ENCODE data around the gene UNC93B1. TPM values are rescaled to one million over a fixed set of nuclear protein-coding genes. Genes with fewer than 3 reads are reported as not detected.

The UNC93B1 gene
- total RNA-seq, 1 experiment from 2014 or later = 9.1 TPM

DNA sequence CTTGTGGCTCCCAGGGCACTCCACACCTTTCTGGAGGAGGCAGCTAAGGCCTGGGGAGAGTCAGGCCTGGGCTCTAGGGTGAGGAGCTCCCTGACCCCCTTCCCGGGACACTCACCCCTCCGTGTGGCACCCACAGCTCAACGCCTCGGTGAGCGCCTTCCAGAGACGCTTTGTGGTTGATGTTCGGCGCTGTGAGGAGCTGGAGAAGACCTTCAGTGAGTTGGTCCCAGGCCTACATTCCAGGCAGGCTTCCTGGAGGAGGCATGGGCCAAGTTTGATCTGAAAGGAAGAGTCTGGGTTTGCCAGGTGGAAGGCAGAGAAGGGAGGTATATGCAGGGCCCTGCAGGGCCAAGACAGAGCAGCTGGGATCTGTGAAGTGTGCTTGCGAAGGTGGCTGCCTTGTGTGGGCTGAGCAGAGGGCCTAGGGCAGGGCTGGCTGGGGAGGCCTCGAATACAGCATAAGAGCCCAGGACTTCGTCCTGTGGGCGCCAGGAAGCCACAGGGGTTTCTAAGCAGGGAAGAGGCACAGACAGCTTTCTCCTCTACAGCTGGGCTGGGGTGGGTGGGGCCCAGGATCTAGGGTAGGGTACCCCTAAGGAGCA lies 37.8 kb upstream of the UNC93B1 start:
- no peak for DNase-seq (ENCODE audit: low read depth, low spot score)
- in situ Hi-C loops (cut with HindIII; ENCODE audit: low pct_unique_long_range_greater_than_20kb, low sequenced_read_pairs) = no loop called here

DNA sequence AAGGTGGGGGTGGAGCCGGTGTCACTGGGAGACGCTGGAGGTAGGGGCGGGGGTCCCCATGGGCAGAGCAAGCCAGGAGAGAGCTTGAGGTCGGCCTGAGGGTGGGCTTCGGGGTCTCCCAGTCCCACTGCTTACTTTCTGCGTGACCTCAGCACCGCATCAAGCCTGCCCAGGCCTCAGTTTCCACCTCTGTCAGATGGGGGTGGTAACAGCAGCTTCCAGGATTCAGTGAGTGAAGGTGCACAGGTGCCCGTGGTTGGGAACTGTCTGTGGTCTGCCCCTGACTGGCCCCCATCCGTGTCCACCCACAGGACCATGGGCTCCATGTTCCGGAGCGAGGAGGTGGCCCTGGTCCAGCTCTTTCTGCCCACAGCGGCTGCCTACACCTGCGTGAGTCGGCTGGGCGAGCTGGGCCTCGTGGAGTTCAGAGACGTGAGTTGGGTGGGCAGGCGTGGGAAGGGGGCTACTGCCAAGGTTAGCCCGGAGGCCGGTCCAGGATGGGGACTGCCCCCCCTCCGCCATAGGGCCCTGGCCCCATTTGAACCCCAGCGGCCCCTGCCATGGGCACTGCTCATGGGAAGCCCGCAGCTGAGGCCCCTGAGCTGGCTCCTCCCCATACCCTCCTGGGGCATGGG lies 37.2 kb upstream of the UNC93B1 start:
- in situ Hi-C loops (cut with HindIII; ENCODE audit: low pct_unique_long_range_greater_than_20kb, low sequenced_read_pairs) = no loop called here
- no peak for DNase-seq (ENCODE audit: low read depth, low spot score)

DNA sequence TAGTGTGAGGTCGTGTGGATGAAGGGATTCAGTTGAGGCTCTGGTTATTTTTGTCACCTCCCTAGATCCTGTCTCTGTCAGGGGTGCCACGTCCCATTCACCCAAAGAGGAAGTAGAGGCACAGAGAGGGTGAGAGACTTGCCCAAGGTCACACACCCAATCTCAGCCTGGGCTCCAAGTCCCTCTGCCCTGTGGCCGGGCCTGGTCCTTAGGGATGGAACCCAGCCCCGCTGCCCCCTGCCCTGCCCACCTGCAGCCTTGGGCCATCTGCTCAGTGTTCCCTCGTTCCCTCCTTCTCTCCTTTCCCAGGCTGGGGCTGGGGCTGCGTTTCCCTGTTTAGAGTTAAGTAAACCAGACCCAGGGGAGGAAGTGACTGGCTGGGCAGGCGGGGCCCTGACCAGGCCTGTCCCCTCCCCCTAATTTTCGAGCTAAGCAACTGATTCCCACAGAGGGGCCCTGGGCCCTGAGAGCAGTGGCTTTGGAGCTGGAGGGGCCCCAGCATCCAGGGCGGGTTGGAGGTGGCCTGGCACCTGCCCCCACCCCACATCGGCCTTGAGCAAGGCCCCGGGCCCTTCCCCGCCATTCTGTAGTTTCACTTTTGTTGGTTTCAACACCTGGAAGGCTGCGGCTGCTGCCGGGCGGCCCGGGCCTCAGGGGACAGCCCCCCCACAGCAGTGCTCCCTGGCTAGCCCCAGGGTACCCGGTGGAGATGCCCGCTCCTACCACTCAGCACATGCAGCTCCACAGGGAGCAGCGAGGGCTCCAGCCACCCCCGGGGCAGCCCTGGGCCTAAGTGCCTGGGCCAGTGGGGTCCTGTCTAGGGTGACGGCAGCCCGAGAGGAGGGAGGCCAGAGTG lies 36.4 kb upstream of the UNC93B1 start:
- no peak for DNase-seq (ENCODE audit: low read depth, low spot score)
- in situ Hi-C loops (cut with HindIII; ENCODE audit: low pct_unique_long_range_greater_than_20kb, low sequenced_read_pairs) = no loop called here

DNA sequence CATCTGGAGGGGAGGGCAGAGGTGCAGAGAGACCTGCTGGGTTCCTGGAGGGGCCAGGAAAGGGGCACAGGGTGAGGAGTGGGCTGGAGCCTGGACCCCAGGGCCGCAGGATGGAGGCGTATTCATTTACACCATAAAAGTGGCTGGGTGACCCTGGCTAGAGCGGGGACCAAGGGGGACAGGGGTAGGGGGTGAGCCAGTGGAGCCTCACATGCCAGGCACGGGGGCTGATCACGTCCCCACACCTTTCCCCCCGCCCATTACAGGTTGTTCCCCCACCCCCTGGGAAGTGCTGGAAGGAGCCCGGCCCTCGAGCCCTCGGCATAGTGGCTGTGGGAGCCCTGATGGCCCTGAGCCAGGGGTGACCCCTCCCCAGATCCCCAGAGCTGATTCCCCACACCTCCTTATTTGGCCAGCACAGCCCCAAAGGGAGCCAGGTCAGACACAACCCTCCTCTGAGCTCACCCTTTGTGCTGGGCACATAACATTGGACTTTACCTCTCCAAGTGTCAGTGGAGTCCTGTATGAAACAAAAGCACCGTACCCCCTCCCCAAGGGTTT lies 35.7 kb upstream of the UNC93B1 start:
- in situ Hi-C loops (cut with HindIII; ENCODE audit: low pct_unique_long_range_greater_than_20kb, low sequenced_read_pairs) = no loop called here
- DNase-seq (ENCODE audit: low read depth, low spot score) = no peak

DNA sequence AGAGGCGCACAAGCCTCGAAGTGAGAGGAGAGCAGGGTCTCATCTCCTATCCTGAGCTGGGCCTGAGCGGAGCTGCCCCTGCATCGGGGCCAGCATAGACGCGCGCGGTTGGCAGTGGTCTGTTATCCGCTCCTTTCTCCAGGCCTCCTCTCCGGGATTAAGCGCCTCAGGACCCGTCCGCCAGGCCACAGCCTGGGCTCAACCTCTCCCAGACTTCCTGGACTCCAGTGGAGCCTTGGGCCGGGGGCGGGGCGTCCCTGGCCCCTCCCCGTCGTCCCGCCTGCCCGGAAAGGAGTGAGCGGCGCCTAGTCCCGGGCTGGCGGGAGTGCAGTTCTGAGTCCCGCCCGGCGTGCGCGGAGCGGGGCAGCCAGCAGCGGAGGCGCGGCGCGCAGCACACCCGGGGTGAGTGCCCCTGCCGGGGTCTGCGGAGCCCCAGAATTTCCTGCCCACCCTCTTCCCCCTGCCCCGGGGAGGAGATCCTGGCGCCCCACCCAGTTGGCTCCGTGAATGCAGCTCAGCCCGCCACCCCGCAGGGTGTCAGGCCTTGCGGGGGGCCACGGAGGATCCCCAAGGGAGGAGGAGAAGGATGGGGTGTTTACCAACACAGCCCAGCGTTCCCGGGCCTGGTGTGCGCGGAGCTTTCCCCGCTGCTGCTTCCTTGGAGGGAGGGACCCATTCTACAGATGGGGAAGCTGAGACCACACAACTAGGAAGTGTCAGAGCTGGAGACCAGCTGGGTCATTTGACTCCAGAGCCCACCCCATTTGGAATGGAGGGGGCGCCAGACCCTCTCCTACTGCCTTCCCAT lies 35.0 kb upstream of the UNC93B1 start, which contains the start of gene TCIRG1:
TCIRG1 (plus strand) TSS at position 308 of the 808 bp plus-strand sequence. CDS start 2,247 bp downstream, outside the sequence.
- in situ Hi-C loops (cut with HindIII; ENCODE audit: low pct_unique_long_range_greater_than_20kb, low sequenced_read_pairs) = no loop called here

DNA sequence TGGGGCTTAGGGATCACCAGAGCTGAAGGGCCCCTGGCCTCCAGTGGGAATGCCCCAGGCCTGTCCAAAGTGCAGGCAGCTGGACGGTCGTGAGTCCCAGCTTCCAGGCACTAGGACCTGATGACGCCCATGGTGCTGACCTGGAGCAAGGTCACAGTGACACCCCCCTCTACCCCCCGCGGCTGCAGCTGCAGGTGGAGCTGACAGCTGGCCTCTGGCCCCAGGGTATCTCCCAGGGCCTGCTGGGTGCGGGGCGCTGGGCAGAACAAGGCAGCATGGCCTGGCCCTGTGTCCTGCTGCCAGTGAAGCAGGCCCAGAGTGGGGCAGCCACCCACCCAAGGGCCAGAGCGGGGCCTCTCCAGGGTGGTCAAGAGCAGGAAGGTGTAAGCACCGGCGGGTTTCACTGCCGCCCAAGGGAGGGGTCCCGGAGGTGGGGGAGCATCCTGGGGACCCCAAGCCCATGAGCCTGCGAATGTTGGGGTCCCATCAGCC lies 34.4 kb upstream of the UNC93B1 start:
- in situ Hi-C loops (cut with HindIII; ENCODE audit: low pct_unique_long_range_greater_than_20kb, low sequenced_read_pairs) = no loop called here
- no peak for DNase-seq (ENCODE audit: low read depth, low spot score)

More for the DNA sequence above, 35.0 kb upstream of the UNC93B1 start, which contains the start of gene TCIRG1:
- peak; percentile 72 for DNase-seq (ENCODE audit: low read depth, low spot score)

DNA sequence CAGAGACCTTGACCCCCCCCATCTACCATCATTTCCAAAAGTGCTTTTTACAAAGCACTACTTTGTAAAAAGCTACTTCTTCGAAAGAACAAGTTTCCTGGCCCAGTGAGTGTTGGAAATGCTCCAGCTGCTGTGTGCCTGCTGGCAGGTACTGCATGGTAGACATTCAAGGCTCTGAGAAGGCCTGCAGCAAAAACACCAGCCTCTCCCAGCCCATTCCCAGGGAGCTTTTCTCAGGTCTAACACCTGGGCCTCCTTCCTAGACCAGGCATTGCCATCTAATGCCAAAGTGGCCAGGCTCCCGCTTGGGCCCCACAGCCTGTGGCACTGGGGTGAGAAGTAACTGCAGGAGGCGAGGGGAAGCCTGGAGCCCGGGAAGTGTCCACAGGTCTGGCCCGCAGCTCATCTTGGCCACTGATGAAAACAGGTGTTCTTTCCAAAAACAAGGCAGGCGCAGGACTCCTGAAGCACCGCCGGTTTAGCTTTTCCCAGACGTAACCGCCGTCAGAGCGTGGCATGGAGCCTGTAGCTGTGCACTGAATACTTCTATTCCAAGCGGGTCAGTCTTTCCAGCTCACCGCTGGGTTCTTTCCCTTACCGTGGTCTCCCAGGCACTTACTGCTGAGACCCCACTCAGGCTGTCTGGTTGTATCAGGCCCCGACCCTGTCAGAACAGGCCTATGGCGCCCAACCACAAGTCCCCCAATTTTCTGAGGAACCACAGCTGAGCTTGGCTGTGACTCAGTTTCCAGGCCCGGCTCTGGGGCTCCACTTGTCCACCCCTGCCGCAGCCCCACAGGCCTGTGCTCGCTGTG lies 33.7 kb upstream of the UNC93B1 start:
- in situ Hi-C loops (cut with HindIII; ENCODE audit: low pct_unique_long_range_greater_than_20kb, low sequenced_read_pairs) = no loop called here
- no peak for DNase-seq (ENCODE audit: low read depth, low spot score)

DNA sequence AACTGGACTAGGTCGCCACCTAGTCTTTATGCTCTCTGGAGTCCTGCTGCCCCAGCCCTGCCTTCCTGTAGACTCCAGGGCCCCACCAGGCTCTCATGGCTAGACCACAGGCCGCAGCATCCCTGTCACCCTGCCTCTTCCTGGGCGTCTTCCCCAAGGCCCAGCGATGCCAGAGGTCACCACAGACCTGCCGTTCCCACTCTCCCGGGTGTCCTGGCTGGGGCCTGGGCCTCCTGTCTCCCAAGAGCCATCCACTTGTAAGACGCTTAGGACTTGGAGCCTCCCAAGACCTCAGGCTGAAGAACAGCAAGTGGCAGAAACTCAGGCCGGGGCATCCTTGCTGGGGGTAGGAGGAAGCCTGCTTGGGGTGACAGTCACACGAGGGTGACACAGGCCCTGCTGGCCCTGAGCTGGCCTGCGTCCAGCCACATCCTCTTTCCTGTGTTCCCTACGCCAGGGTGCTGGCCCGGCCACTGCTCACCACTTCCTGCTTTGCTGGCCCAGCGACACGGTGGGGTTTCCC lies 32.9 kb upstream of the UNC93B1 start:
- in situ Hi-C loops (cut with HindIII; ENCODE audit: low pct_unique_long_range_greater_than_20kb, low sequenced_read_pairs) = no loop called here
- no peak for DNase-seq (ENCODE audit: low read depth, low spot score)

DNA sequence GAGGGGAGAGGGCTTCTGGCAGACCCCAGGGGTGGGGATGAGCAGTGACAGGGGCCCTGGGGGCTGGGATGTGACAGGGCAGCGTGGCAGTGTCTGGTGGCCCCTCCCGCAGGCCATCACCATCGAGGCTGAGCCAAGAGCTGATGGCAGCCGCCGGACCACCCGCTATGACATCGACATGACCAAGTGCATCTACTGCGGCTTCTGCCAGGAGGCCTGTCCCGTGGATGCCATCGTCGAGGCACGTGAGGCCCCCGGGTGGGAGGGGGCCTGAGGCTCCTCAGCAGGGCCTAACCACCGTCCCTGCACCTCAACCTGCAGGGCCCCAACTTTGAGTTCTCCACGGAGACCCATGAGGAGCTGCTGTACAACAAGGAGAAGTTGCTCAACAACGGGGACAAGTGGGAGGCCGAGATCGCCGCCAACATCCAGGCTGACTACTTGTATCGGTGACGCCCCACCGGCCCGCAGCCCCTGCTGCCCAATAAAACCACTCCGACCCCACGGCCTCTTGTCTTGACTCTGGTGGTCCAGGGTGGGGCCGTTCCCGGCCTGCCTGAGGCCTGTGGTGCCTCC lies 32.3 kb upstream of the UNC93B1 start:
- no peak for DNase-seq (ENCODE audit: low read depth, low spot score)
- in situ Hi-C loops (cut with HindIII; ENCODE audit: low pct_unique_long_range_greater_than_20kb, low sequenced_read_pairs) = no loop called here

DNA sequence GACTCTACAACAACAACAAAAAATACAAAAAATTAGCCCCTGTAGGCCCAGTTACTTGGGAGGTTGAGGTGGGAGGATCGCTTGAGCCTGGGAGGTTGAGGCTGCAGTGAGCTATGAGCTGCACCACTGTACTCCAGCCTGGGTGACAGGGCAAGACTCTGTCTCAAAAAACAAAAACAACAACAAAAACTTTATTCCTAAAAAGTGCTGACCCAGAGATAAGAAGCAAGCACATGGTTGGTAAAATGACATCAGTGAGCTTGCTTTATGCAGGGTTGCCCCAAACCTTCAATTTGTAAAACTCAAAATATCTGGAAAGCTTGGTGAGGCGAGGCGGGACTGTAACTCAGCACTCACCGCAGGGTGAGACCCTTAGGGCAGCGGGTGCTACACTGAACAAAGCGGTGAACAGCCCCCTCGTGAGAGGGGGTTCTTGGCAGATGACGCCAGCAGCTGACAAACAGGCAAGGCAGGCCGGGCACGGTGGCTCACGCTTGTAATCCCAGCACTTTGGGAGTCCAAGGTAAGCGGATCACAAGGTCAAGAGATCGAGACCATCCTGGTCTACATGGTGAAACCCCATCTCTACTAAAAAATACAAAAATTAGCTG lies 31.5 kb upstream of the UNC93B1 start:
- DNase-seq (ENCODE audit: low read depth, low spot score) = no peak
- in situ Hi-C loops (cut with HindIII; ENCODE audit: low pct_unique_long_range_greater_than_20kb, low sequenced_read_pairs) = no loop called here

DNA sequence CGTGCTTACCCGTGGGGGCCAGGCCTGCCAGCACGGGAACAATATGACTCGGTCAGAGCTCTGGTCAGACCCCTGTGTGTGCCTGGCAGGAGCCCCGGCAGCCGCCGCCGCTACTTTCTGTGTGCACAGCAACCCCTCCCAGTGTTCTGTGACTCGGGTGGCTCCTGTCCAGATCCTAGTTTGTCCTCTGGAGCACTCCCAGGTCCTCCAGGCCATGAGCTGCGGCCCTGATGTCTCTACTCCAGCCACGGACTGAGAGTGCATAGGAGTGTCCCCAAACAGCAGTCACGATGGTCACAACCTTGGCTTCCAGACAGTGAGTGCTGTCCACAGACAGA lies 29.8 kb upstream of the UNC93B1 start:
- no peak for DNase-seq (ENCODE audit: low read depth, low spot score)
- in situ Hi-C loops (cut with HindIII; ENCODE audit: low pct_unique_long_range_greater_than_20kb, low sequenced_read_pairs) = no loop called here

DNA sequence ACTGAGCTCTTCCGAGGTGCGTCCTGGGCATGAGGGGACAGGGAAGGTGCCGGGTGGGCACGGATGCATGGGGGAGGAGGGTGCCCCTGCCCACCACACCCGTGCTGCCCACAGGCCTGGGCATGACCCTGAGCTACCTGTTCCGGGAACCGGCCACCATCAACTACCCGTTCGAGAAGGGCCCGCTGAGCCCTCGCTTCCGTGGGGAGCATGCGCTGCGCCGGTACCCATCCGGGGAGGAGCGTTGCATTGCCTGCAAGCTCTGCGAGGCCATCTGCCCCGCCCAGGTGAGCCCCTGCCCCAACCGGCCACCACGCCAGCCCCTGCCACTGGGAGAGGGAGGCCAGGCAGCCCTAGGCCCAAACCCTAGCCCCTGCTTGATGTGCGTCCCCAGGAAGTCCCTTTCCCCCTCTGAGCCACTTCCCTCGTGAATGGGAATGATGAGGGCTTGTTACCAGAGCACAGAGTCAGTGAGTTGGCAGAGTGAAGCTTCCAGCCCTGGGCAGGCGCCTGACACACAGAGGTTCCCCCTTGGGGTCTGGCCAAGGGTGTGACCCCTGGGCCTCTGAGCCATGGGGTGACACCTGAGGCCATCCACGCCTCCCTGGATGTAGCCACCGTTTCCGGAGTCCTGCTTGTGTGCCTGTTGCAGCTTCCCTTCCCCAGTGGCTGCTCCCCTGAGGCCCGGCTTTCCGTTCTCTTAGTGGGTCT lies 29.3 kb upstream of the UNC93B1 start:
- DNase-seq (ENCODE audit: low read depth, low spot score) = no peak
- in situ Hi-C loops (cut with HindIII; ENCODE audit: low pct_unique_long_range_greater_than_20kb, low sequenced_read_pairs) = no loop called here

DNA sequence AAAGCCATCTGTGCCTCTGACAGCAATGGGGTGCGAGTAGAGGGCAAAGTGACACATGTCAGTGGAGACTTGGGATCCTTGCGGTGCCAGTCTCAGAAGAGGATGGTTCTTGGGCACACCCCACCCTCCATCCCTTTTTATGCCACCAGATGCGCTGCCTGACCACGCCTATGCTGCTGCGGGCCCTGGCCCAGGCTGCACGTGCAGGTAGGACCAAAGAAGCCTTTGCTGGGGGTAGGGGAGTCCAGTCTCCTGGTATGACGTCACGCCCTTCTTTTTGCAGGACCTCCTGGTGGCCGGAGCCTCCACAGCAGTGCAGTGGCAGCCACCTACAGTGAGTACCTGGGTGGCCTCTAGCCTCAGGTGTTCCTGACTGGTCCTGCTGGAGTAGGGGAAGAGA lies 28.1 kb upstream of the UNC93B1 start:
- DNase-seq (ENCODE audit: low read depth, low spot score) = no peak
- in situ Hi-C loops (cut with HindIII; ENCODE audit: low pct_unique_long_range_greater_than_20kb, low sequenced_read_pairs) = no loop called here

DNA sequence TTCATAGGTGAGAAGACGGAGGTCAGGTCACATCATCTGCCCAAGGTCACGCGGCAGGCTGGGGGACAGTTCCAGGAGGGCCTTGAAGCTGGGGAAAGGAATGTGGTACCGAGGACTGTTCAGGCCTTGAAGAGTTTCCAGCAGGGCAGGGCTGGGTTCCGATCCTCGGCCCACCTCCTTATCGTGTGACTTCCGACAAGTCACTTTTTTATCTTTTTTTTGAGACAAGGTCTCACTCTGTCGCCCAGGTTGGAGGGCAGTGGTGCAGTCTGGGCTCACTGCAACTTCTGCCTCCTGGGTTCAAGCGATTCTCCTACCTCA lies 27.2 kb upstream of the UNC93B1 start:
- in situ Hi-C loops (cut with HindIII; ENCODE audit: low pct_unique_long_range_greater_than_20kb, low sequenced_read_pairs) = no loop called here
- DNase-seq (ENCODE audit: low read depth, low spot score) = no peak

DNA sequence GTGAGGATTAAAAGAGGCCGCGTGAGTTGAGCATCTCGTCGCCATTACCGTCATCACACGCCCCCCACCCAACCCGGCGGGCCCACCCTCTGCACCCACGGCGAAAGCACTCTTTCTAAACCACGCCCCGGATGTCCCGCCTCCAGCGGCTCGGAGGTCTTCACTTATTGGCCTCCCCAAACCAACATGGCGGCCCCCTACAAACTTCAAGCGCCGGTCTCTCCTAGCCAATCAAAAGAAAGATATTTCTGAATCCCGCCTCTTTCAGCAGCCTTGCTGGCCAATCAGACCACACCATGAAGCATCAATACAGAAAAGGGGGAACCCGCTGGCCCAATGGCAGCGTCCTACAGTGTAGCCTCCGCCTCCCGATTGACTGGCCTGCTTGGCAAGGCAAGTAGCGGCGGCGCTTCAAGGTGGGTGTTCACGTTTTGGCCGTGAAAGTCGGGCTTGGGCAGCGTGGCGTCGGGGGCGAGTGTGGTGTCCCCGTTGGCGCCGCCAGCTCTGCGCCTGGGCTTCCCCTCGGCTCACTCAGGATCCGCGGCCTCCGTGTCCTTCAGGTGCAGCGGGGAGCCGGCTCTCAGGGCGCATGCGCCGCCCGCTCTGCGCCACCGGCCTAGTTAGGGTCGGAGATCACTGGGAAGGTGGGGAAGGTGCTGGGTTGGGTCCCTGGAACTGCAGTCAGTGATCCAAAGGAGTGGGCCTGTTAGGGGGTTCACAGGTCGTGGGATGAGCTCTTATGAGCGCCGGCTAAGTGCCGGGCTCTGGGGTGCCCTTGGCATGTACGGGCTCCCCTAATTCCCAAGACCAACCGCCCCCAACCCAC lies 26.6 kb upstream of the UNC93B1 start, which contains the start of gene NDUFS8:
NDUFS8 (plus strand) TSS at position 364 of the 826 bp plus-strand sequence. CDS start 1,471 bp downstream, outside the sequence.
- in situ Hi-C loops (cut with HindIII; ENCODE audit: low pct_unique_long_range_greater_than_20kb, low sequenced_read_pairs) = no loop called here

More for the DNA sequence above, 26.6 kb upstream of the UNC93B1 start, which contains the start of gene NDUFS8:
- peak; percentile 98 for DNase-seq (ENCODE audit: low read depth, low spot score)

Data from SK-MEL-5 (cell line).